ENCODE data around the gene SPIN2B. TPM values are rescaled to one million over a fixed set of nuclear protein-coding genes. Genes with fewer than 3 reads are reported as not detected.
"Not testable (repeated sequence)": the region's sequence is repeated elsewhere in the genome, so short reads cannot be mapped to it uniquely, and the experiment has no call there.

The SPIN2B gene
- total RNA-seq, 4 donors from 2014 or later: 7.2 to 11.5 (median 10.1) TPM; not detected in 1

DNA sequence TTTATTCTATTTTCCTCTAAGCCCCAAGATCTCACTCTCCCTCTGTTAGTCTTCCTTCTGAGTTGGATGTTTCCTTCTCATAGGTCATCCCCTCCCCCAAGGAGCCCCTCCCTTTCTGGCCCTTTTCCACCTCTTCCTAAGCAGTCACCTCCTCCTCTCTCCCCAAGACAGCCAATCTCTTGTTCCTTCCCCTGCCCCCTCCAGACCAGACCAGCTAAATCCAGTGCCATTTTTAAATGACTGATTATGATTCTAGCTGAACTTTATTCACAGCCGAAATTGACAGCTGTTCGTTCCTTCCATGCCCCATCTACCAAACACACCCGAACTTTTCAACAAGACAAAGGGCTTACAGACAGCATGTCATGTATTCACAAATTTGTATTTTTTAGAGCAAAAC is 13.9 kb upstream of the SPIN2B start:
- no peaks in the 10 kb centered on the region for H3K9me3 ChIP-seq
- H3K27ac ChIP-seq: no peak overlapping the region
- no peaks in the 10 kb centered on the region for H3K4me1 ChIP-seq
- no peaks in the 10 kb centered on the region for H3K36me3 ChIP-seq
- no peaks in the 10 kb centered on the region for H3K27me3 ChIP-seq
- DNase-seq: no peak
- TF ChIP-seq POLR2A (IDR thresholded peaks at IDR 0.05) (no peak), CTCF (IDR thresholded peaks at IDR 0.05) (no peak)
- H3K4me3 ChIP-seq: no peak overlapping the region

DNA sequence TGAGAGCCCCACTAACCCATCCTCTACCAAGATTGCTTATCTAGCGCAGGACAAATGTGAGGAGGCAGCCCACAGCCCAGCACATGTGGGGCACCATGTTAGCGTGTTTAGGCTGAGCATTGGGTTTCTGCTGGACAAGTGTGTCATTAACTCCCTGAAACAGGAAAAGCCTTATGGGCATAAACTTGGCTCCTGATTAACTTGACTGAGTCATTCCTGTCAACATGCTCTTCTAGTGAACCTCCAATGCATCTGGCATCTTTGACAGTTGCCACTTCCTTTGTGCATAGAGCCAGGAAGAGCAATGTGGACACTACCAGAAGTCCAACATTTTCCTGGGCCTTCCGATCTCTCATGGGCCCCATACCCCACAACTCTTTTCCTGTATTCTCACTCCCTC is 13.4 kb upstream of the SPIN2B start:
- Histone ChIP-seq H3K9me3 (no peaks in the 10 kb centered on the region), H3K27ac (no peak overlapping the region), H3K36me3 (no peaks in the 10 kb centered on the region), H3K27me3 (no peaks in the 10 kb centered on the region), H3K4me3 (no peak overlapping the region), H3K4me1 (no peaks in the 10 kb centered on the region)
- DNase-seq: no peak
- no peak for TF ChIP-seq POLR2A (IDR thresholded peaks at IDR 0.05)
- no peak for TF ChIP-seq CTCF (IDR thresholded peaks at IDR 0.05)

DNA sequence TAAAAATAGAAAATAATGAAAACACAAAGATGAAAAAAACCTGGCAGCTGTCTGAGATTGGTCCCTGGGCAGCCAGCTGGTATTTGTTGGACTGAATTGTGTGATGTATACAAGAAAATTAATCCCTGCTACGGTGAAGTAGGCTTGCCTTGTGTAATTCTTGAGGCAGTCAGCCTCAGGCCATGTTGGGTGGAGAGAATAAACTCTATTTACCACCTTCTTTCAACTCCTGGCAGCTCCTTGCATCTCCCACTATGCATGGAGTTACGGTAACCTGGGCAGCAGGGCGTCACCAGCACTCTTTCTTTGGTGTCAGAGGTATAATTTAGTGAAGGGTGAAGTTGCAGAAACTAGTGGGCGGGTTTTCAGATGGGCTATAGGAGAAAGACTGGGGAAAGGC is 12.4 kb upstream of the SPIN2B start:
- no peak overlapping the region for H3K27ac ChIP-seq
- DNase-seq: no peak

GRCh38 chrX:57133284-57133683 is 11.9 kb upstream of the SPIN2B start:
- not testable (repeated sequence) for DNase-seq, H3K9me3 ChIP-seq, H3K36me3 ChIP-seq, H3K27ac ChIP-seq, H3K4me1 ChIP-seq, H3K27me3 ChIP-seq, H3K4me3 ChIP-seq

More for the DNA sequence above, 12.4 kb upstream of the SPIN2B start:
- no peaks in the 10 kb centered on the region for H3K27me3 ChIP-seq
- no peak overlapping the region for H3K4me3 ChIP-seq
- no peaks in the 10 kb centered on the region for H3K4me1 ChIP-seq
- H3K9me3 ChIP-seq: no peaks in the 10 kb centered on the region
- no peak for TF ChIP-seq POLR2A (IDR thresholded peaks at IDR 0.05)
- no peak for TF ChIP-seq CTCF (IDR thresholded peaks at IDR 0.05)
- H3K36me3 ChIP-seq: no peaks in the 10 kb centered on the region

- Histone ChIP-seq H3K4me3 (no peak overlapping the region), H3K36me3 (no peaks in the 10 kb centered on the region), H3K27me3 (no peaks in the 10 kb centered on the region), H3K9me3 (no peaks in the 10 kb centered on the region), H3K27ac (no peak overlapping the region), H3K4me1 (no peaks in the 10 kb centered on the region)
- TF ChIP-seq CTCF (IDR thresholded peaks at IDR 0.05) (no peak), POLR2A (IDR thresholded peaks at IDR 0.05) (no peak)
- no peak for DNase-seq
Measured at GRCh38 chrX:57132046-57132445, 10.7 kb upstream of the SPIN2B start.

DNA sequence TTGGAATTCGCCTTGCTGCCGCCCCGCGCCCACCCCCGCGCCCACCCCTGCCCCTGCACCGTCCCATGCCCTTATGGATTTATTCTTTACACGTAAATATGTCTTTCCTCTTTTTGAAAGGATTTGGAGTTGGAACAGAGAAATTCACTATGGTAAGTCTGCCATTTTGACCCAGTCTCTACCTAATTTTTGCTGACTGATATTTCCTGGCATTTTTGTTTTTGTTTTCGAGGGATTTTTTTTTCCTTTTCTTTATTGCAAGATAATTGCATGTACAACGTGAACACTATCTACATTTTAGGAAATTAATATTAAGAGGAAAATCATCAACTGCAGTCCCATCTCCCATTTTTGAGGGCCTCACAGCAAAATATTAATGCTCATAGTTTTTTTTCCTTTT is 468 bp upstream of the SPIN2B start:
- no peak for DNase-seq
- Histone ChIP-seq H3K36me3 (no peaks in the 10 kb centered on the region), H3K4me3 (peak overlapping the region; percentile 42 to 69 (median 52)), H3K9me3 (no peaks in the 10 kb centered on the region), H3K27ac (peak overlapping the region; percentile 61 to 74 (median 66)), H3K4me1 (no peaks in the 10 kb centered on the region), H3K27me3 (no peaks in the 10 kb centered on the region)
- TF ChIP-seq CTCF (IDR thresholded peaks at IDR 0.05) (no peak), POLR2A (IDR thresholded peaks at IDR 0.05) (no peak)

DNA sequence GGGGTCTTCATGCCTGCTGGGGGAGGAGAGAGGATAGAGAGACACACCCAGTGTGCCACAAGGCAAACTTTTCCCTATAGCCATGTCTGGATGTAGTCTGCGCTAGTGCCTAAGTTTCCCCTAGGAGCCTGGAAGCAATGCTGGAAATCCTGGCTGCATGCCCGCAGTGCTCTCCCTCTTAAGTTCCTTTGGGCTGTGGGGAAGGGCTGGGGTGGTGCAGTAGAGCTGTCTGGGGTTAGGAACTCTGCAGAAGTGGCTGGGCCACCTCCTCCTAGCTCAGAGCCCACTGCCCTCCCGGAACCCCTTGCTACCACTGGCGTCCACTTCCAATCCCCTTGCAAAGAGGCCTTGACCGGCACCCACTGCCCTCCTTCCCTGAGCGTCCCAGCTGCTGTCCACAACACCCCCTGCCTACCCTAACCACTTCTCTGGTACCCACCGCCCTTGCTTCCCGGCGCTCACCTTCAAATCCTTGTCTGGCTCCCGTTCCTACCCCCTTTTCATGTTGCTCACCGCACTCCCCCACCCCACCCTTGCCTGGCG is 658 bp downstream of the SPIN2B start:
- not testable (repeated sequence) for H3K36me3 ChIP-seq, H3K9me3 ChIP-seq, H3K4me1 ChIP-seq, DNase-seq, H3K27me3 ChIP-seq
- Histone ChIP-seq H3K27ac (peak overlapping the region; percentile 61 to 74 (median 66)), H3K4me3 (peak overlapping the region; percentile 42 to 69 (median 52))
